ENCODE data around the gene CAVIN2.

Gene CAVIN2

GRCh38 chr2:191853843-191854242 is 7.0 kb upstream of the CAVIN2 start:
- H3K27ac ChIP-seq: no peak overlapping the region
- CTCF ChIA-PET: interaction anchor here (0.6 kb wide), 3 partner anchors 12 to 25 kb away, joined by 3 read pairs; no protein-coding TSS in a partner anchor
- no peak for TF ChIP-seq CTCF (conservative IDR thresholded peaks at IDR 0.05; ENCODE audit: low read depth)
- POLR2A ChIA-PET (ENCODE audit: low non-redundant PET): no interaction called here
- DNase-seq (ENCODE audit: low spot score): no peak

GRCh38 chr2:191851158-191851557 is 4.3 kb upstream of the CAVIN2 start:
- no peak overlapping the region for H3K27ac ChIP-seq
- ChIA-PET CTCF (no interaction called here), POLR2A (ENCODE audit: low non-redundant PET) (no interaction called here)
- TF ChIP-seq CTCF (conservative IDR thresholded peaks at IDR 0.05; ENCODE audit: low read depth): no peak
- no peak for DNase-seq (ENCODE audit: low spot score)

- POLR2A ChIA-PET (ENCODE audit: low non-redundant PET): no interaction called here
- DNase-seq (ENCODE audit: low spot score): no peak
- no peak overlapping the region for H3K27ac ChIP-seq
- no peak for TF ChIP-seq CTCF (conservative IDR thresholded peaks at IDR 0.05; ENCODE audit: low read depth)
- CTCF ChIA-PET: no interaction called here
These were observed 2.2 kb upstream of the CAVIN2 start for GRCh38 chr2:191848771-191849767.

GRCh38 chr2:191847764-191848163 is 876 bp upstream of the CAVIN2 start:
- CTCF ChIA-PET: no interaction called here
- no peak for TF ChIP-seq CTCF (conservative IDR thresholded peaks at IDR 0.05; ENCODE audit: low read depth)
- H3K27ac ChIP-seq: no peak overlapping the region
- DNase-seq (ENCODE audit: low spot score): no peak
- POLR2A ChIA-PET (ENCODE audit: low non-redundant PET): no interaction called here

GRCh38 chr2:191845876-191846514 is 893 bp downstream of the CAVIN2 start:
- TF ChIP-seq CTCF (conservative IDR thresholded peaks at IDR 0.05; ENCODE audit: low read depth): no peak
- H3K27ac ChIP-seq: peak overlapping the region; percentile 97
- peak; percentile 8 for DNase-seq (ENCODE audit: low spot score)
- POLR2A ChIA-PET (ENCODE audit: low non-redundant PET): no interaction called here
- CTCF ChIA-PET: interaction anchor here (0.6 kb wide), 1 partner anchor 27 kb away, joined by 3 read pairs; no protein-coding TSS in a partner anchor

GRCh38 chr2:191845248-191845715 is 1.6 kb downstream of the CAVIN2 start:
- no peak for TF ChIP-seq CTCF (conservative IDR thresholded peaks at IDR 0.05; ENCODE audit: low read depth)
- POLR2A ChIA-PET (ENCODE audit: low non-redundant PET): no interaction called here
- peak; percentile 31 for DNase-seq (ENCODE audit: low spot score)

More at GRCh38 chr2:191845248-191845715, 1.6 kb downstream of the CAVIN2 start:
- peak overlapping the region; percentile 97 for H3K27ac ChIP-seq
- CTCF ChIA-PET: interaction anchor here (0.6 kb wide), 2 partner anchors 27 to 61 kb away, joined by 3 read pairs; no protein-coding TSS in a partner anchor

Measured in RWPE1 (cell line).